Mesodermal cell (in vitro differentiated cells): Measurements from ENCODE around the gene NTN1.

ENCODE experiments used
- H3K27ac ChIP-seq: 2 replicates; pipeline ENCODE4 v1.7.0; 2013; ENCODE audit warnings: mild to moderate bottlenecking, low read depth, low read length, moderate library complexity; ENCODE audit not compliant: severe bottlenecking
- H3K36me3 ChIP-seq: 2 replicates; pipeline ENCODE4 v1.7.1; 2013; ENCODE audit warnings: mild to moderate bottlenecking, low read length, moderate library complexity; ENCODE audit not compliant: control insufficient read depth, insufficient read depth
- H3K4me1 ChIP-seq: one replicate; pipeline ENCODE4 v1.7.1; 2013; ENCODE audit warnings: mild to moderate bottlenecking, low read length; ENCODE audit not compliant: insufficient read depth, control insufficient read depth, poor library complexity, severe bottlenecking
- H3K4me3 ChIP-seq: 2 replicates; pipeline ENCODE4 v1.7.0; 2013; ENCODE audit warnings: low read length, control low read depth, mild to moderate bottlenecking; ENCODE audit not compliant: insufficient read depth, poor library complexity, severe bottlenecking; ENCODE audit errors: extremely low read depth
- H3K9me3 ChIP-seq: 2 replicates; pipeline ENCODE4 v1.7.1; 2013; ENCODE audit warnings: mild to moderate bottlenecking, low read length, moderate library complexity; ENCODE audit not compliant: control insufficient read depth
- WGBS, 2 experiments: methylation state at CpG; one replicate each; pipeline ENCODE4 v1.1.5; 2013; ENCODE audit warnings: missing lambda C conversion rate in 2 of 2; ENCODE audit not compliant: insufficient coverage in 2 of 2; 5-methylcytosine and 5-hydroxymethylcytosine counted together

The NTN1 gene

DNA sequence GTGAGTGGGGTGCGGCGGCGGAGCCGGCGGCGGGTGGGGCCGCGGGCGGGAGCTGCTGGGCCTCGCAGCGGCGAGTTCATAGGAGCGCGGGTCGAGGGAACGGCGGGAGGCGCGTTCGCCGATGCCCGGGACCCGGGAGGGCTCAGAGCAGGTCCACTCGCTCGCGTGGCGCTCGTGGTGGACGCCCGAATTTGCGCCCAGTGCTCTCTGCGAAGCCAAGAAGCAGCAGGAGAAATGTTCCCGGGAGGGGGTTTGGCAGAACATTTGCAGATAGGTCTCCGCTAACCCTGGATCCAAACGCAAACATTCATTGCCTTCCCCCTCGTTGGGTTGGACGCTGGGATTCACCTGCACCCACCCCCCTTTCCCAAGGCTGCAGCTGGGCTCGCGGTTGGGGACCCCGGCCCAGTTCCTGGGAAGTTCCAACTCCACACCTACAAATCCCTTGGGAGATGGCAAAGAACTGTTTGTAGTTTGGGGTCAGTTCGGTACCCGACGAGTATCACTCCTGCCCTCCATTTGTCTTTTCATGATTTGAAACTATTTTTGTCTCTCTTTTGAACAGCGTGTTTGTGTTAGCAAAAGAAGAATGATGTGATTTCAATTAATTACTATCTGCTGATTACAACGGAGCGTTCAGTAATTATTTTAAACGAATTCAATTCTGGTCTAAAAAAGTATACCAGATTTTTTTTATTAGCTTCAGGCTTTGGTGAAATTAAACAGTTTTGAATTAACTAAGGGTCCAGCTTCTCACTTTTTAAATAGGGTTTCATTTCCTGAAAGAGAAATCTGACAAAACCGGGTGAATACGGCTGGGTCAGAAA lies 2.3 kb downstream of the NTN1 start:
- Histone ChIP-seq H3K4me3 (no peak overlapping the region), H3K9me3 (no peaks in the 10 kb centered on the region), H3K36me3 (no peaks in the 10 kb centered on the region), H3K4me1 (peaks cover 9% of the 10 kb centered on the region), H3K27ac (no peak overlapping the region)
- 4% methylated on average over 19 to 35 of the region's 49 CpGs for WGBS, 2 experiments

DNA sequence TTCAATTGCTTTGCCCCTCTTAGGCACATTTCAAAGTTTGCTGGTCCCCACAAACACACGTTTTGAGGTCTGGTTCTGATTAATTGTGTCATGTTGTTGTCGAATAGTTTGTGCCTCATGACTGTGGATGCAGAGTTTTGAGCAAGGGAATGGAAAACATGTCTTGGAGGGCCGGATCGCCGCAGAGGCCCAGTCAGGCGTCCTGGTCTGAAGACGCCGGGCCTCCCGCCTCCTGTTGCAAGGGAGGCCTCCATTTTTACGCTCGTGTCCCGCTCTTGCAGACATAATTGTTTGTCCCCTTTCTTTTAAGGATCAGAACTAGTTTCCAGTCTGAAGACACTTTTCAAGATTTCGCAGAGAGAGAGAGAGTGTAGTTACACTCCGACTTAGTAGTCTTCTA lies 3.2 kb downstream of the NTN1 start:
- Histone ChIP-seq H3K36me3 (no peaks in the 10 kb centered on the region), H3K4me1 (peaks cover 9% of the 10 kb centered on the region), H3K9me3 (no peaks in the 10 kb centered on the region), H3K4me3 (no peak overlapping the region), H3K27ac (no peak overlapping the region)
- WGBS, 2 experiments, result 8 to 18% methylated on average over 8 to 11 of the region's 14 CpGs

DNA sequence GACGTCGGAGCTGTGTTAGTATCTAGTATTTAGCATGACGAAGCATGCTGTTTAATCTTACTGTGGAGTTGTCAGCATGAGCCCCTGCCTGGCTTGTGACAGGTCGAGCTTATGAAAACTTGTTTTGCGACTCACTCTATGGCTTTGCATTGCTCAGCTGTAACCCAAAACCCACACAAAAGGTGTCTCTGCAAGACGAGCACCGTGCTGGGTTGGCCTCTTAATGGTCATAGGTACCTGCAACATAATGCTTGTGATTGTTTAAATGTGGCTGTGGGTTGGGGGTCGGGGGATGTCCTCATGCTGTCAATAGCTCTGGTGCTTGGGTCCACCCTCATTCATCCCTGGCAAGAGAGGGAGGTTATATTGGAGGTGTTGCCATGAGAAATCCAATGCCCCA lies 5.4 kb downstream of the NTN1 start:
- peaks cover 9% of the 10 kb centered on the region for H3K4me1 ChIP-seq
- no peak overlapping the region for H3K27ac ChIP-seq
- no peaks in the 10 kb centered on the region for H3K36me3 ChIP-seq
- no peaks in the 10 kb centered on the region for H3K9me3 ChIP-seq
- WGBS, 2 experiments, result 79 to 92% methylated on average over 4 to 6 of the region's 8 CpGs
- no peak overlapping the region for H3K4me3 ChIP-seq

DNA sequence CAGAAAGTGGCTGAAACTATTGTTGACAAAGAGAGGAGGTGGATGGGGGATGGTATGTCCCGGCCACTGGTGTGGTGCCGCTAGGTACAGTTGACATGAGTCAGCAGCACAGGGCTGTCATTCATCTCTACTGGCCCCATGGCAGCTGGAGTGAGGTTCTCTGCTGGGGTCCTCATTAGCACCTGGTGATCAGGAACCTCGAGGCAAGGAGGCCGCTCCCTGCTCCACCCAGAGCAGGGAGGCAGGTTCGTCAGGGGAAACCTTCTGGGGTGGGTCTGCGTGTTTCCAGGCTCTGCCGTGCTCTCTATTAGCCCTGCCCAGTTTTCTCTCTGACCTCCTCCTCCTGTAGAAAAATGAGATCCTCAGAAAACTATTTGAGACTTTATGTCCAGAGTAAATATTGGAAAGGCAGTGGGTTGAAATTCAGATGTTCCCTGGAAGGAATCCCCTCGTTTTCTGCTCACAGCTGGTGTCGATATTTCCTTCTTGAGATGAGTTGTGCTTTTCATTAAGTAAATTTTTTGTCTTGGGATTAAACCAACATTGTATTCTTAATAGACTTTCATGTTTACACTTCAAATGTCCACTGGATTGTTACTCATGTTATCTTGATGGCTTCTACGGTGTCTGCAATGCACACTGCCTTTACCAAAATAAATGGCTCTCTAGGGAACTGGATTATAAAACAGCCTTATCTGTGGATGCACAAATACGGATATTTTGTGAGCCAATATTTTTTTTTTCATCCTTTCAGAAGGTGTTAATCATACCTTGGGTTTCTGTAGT lies 7.1 kb downstream of the NTN1 start:
- Histone ChIP-seq H3K36me3 (no peaks in the 10 kb centered on the region), H3K27ac (no peak overlapping the region), H3K4me1 (peaks cover 5% of the 10 kb centered on the region), H3K4me3 (no peak overlapping the region), H3K9me3 (no peaks in the 10 kb centered on the region)
- 75 to 77% methylated on average over 7 of the region's 11 CpGs for WGBS, 2 experiments

DNA sequence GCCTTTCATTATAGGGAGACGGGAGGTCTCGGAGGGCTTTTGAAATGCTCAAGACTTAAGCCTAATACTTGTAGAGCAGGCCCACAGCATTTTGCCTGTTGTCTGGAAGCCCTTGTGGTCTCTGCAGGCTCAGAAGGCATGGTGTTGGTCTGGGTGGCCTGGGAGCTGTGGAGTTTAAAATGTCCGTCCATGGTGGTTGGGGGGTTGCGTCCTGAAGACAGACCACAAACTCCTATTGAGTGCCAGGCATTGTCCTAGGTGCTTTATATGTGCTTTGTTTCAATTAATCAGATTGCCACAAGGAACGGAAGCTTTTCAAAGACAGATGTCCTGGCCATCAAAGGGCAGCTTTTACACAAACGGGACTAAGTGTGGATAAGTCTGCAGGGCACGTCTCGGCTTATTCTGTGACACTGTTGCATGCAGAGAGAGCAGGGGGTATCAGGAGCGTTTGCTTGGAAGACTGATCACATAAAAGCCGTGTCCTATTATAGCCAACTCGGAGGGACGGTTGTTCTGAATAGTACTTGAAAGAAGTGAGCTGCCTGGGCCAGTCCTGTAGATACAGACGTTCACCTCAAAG lies 7.8 kb downstream of the NTN1 start:
- H3K4me3 ChIP-seq, result no peak overlapping the region
- WGBS, 2 experiments, result 80 to 88% methylated on average over 13 of the region's 13 CpGs

DNA sequence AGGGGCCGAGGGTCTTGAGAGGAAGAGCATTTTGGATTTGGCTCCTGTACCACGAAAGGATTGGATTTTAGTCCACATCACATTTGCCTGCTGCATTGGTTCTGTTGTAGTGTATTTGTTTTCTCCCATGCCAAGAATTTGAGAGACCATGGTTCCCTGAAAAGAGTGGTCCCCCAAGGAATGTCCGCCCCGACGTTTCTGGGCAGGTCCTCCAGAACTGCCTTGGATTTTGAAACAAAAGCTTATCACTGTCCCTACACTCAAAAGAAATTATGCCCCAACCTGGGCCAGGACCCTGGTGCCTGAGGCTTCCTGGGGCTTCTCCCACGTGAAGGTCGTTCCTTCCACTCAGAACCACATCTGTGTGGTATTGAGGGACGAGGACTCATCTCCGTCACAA lies 10.8 kb downstream of the NTN1 start:
- H3K36me3 ChIP-seq, result no peaks in the 10 kb centered on the region
- no peak overlapping the region for H3K27ac ChIP-seq
- peaks cover 4% of the 10 kb centered on the region for H3K4me1 ChIP-seq
- H3K9me3 ChIP-seq, result no peaks in the 10 kb centered on the region
- H3K4me3 ChIP-seq, result no peak overlapping the region
- 86 to 100% methylated on average over 4 to 7 of the region's 9 CpGs for WGBS, 2 experiments

More for the DNA sequence above, 7.8 kb downstream of the NTN1 start:
- H3K9me3 ChIP-seq, result no peaks in the 10 kb centered on the region
- no peaks in the 10 kb centered on the region for H3K36me3 ChIP-seq
- peaks cover 4% of the 10 kb centered on the region for H3K4me1 ChIP-seq
- H3K27ac ChIP-seq, result no peak overlapping the region

DNA sequence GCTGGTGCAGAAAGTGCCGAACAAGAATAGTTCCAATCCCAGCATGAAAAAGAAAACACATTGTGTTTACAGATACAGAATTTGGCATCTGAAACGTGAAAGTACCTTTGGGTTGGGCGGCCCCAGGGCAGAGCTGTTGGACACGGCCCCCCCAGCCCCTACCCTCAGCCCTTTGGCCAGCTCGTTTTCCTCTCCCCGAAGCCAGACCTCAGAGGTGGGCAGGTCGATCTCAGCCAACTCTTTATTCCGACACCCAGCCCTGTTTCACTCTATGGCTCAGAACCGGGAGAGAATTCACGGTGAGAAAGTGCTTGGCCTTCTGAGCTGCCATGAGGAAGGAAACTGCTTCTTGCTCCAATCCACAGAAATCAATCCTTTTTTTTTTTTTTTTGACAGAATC lies 11.3 kb downstream of the NTN1 start:
- no peaks in the 10 kb centered on the region for H3K9me3 ChIP-seq
- no peak overlapping the region for H3K4me3 ChIP-seq
- H3K4me1 ChIP-seq, result peaks cover 4% of the 10 kb centered on the region
- 86 to 89% methylated on average over 8 to 10 of the region's 10 CpGs for WGBS, 2 experiments
- H3K36me3 ChIP-seq, result no peaks in the 10 kb centered on the region
- no peak overlapping the region for H3K27ac ChIP-seq

DNA sequence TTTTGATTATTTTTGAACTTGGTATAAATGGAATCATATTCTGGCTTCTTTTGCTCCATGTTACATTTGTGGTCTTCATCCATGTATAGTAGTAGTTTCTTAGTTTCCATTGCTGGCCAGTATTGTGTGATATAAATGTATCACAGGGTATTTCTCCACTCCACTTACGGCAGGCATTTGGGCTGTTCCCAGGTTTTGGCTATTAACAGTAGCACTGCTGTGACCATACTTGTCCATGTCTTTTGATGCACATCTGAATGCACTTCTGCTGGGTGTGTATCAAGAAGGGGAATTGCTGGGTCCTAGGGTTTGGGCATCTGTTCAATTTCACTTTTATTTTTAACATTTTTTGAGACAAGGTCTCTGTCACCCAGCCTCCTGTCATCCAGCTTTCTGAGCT lies 13.9 kb downstream of the NTN1 start:
- Histone ChIP-seq H3K4me1 (no peaks in the 10 kb centered on the region), H3K27ac (no peak overlapping the region), H3K9me3 (no peaks in the 10 kb centered on the region), H3K4me3 (no peak overlapping the region), H3K36me3 (no peaks in the 10 kb centered on the region)
- 86 to 100% methylated on average over 1 of the region's 1 CpG for WGBS, 2 experiments

DNA sequence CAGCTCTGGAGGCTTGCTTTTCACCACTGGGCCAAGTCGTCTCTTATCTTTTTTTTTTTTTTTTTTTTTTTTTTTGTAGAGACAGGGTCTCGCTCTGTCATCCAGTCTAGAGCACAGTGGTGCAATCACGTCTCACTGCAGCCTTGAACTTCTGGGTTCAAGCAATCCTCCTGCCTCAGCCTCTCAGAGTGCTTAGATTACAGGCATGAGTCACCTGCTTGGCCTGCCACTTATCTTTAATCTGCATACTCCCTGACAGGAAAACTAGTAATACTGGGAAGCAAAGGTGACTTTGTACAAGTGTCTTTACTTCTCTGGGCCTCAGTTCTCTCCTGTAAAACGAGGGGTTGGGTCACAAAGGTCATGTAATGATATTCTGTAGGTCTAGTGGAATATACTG lies 15.0 kb downstream of the NTN1 start:
- Histone ChIP-seq H3K4me3 (no peak overlapping the region), H3K4me1 (no peaks in the 10 kb centered on the region)
- WGBS, 2 experiments, result 77 to 97% methylated on average over 2 to 4 of the region's 4 CpGs

DNA sequence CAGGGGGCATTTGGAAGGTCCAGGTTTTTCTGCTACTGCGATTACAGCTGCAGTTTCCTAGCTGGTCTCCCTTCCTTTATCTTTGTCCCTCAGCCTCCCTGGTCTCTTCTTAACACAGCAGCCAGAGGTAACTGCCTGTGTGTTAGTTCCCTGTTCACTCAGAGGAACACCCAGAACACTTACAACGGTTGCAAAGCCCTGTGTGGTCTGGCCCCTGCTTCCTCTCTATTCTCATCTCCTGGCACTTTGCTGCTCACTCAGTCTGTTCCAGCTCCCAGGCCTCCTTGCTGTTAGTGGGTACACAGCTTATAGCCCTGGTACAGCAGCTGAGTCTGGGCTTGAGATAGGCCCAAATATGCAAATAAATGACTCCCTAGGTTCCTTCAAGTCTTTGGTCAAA lies 16.4 kb downstream of the NTN1 start:
- Histone ChIP-seq H3K36me3 (no peaks in the 10 kb centered on the region), H3K4me3 (no peak overlapping the region), H3K9me3 (no peaks in the 10 kb centered on the region), H3K4me1 (no peaks in the 10 kb centered on the region), H3K27ac (no peak overlapping the region)
- WGBS, 2 experiments, result 83 to 90% methylated on average over 2 of the region's 2 CpGs

More for the DNA sequence above, 15.0 kb downstream of the NTN1 start:
- H3K36me3 ChIP-seq, result no peaks in the 10 kb centered on the region
- H3K27ac ChIP-seq, result no peak overlapping the region
- no peaks in the 10 kb centered on the region for H3K9me3 ChIP-seq
